Lower lobe of right lung (tissue), 2 donors: Measurements from ENCODE around the gene CREBBP. TPM values are rescaled to one million over a fixed set of nuclear protein-coding genes. Genes with fewer than 3 reads are reported as not detected.

Source experiments
- ATAC-seq, 2 donors: fragments of 200-7000 bp; cut with Tn5 transposase; one replicate each; pipeline ENCODE4 v1.9.1; 2020 to 2022; ENCODE audit warnings: mild to moderate bottlenecking in 2 of 2, moderate library complexity in 2 of 2
- DNase-seq: peaks from one replicate; pipeline ENCODE4 v3.0.0-alpha.2; 2020
- H3K27ac ChIP-seq: fragments of 200-600 bp; one replicate; pipeline ENCODE4 v1.8.0; 2022
- H3K27me3 ChIP-seq: fragments of 200-600 bp; one replicate; pipeline ENCODE4 v1.8.0; 2022; ENCODE audit warnings: low read depth
- H3K36me3 ChIP-seq: fragments of 200-600 bp; one replicate; pipeline ENCODE4 v1.8.0; 2022; ENCODE audit warnings: mild to moderate bottlenecking
- H3K4me1 ChIP-seq: fragments of 200-600 bp; one replicate; pipeline ENCODE4 v1.8.0; 2022
- H3K4me3 ChIP-seq: fragments of 200-600 bp; one replicate; pipeline ENCODE4 v1.8.0; 2022; ENCODE audit warnings: mild to moderate bottlenecking
- H3K9me3 ChIP-seq: fragments of 200-600 bp; one replicate; pipeline ENCODE4 v1.8.0; 2022
- intact Hi-C: fragments of 100-400 bp; cut with DNase I; formaldehyde crosslinking; loops from one replicate; pipeline ENCODE4 v1.11.0; 2022
- total RNA-seq: library from RNA; stranded (reverse); fragmentation: NEBNext Ultra II Directional; extraction: Animal tissue kit (Norgen Biotek cat#: 25700); gene quantifications from one replicate; pipeline ENCODE4 v1.2.1, GENCODE V29; 2021
- TF ChIP-seq, protein P1 (sequence below): fragments of 200-600 bp; IDR thresholded peaks from one replicate; pipeline ENCODE4 v1.8.0; 2022; ENCODE audit warnings: antibody characterized with exemption, mild to moderate bottlenecking
- donor health status: DM: no; HTN: yes; CAD: no; lungs with severe emphysema.

The CREBBP gene
- total RNA-seq, 1 donor from 2014 or later: 78.3 TPM

- TF ChIP-seq, protein P1, sequence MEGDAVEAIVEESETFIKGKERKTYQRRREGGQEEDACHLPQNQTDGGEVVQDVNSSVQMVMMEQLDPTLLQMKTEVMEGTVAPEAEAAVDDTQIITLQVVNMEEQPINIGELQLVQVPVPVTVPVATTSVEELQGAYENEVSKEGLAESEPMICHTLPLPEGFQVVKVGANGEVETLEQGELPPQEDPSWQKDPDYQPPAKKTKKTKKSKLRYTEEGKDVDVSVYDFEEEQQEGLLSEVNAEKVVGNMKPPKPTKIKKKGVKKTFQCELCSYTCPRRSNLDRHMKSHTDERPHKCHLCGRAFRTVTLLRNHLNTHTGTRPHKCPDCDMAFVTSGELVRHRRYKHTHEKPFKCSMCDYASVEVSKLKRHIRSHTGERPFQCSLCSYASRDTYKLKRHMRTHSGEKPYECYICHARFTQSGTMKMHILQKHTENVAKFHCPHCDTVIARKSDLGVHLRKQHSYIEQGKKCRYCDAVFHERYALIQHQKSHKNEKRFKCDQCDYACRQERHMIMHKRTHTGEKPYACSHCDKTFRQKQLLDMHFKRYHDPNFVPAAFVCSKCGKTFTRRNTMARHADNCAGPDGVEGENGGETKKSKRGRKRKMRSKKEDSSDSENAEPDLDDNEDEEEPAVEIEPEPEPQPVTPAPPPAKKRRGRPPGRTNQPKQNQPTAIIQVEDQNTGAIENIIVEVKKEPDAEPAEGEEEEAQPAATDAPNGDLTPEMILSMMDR: no peak
- intact Hi-C loops: no loop called here
- Histone ChIP-seq H3K4me3 (no peak overlapping the region), H3K27me3 (no peaks in the 10 kb centered on the region), H3K36me3 (no peaks in the 10 kb centered on the region), H3K4me1 (peaks cover 46% of the 10 kb centered on the region), H3K9me3 (no peaks in the 10 kb centered on the region), H3K27ac (no peak overlapping the region)
- ATAC-seq (no peak), DNase-seq (no peak)
Observed at GRCh38 chr16:3839402-3840184, 40.9 kb downstream of the CREBBP start.

GRCh38 chr16:3838600-3839401, 41.7 kb downstream of the CREBBP start:
- no peak for ATAC-seq

GRCh38 chr16:3837851-3838586, 42.5 kb downstream of the CREBBP start:
- DNase-seq (no peak), ATAC-seq (no peak)
- H3K36me3 ChIP-seq: no peaks in the 10 kb centered on the region
- peaks cover 41% of the 10 kb centered on the region for H3K4me1 ChIP-seq
- peaks cover 4% of the 10 kb centered on the region for H3K9me3 ChIP-seq
- no peak overlapping the region for H3K4me3 ChIP-seq
- no peak overlapping the region for H3K27ac ChIP-seq
- intact Hi-C loops: no loop called here
- TF ChIP-seq, protein P1: no peak
- H3K27me3 ChIP-seq: no peaks in the 10 kb centered on the region

More at GRCh38 chr16:3838600-3839401, 41.7 kb downstream of the CREBBP start:
- H3K27ac ChIP-seq: no peak overlapping the region
- no peaks in the 10 kb centered on the region for H3K9me3 ChIP-seq
- no peak for DNase-seq
- intact Hi-C loops: no loop called here
- no peak overlapping the region for H3K4me3 ChIP-seq
- TF ChIP-seq, protein P1: no peak
- H3K27me3 ChIP-seq: no peaks in the 10 kb centered on the region
- no peaks in the 10 kb centered on the region for H3K36me3 ChIP-seq
- peaks cover 46% of the 10 kb centered on the region for H3K4me1 ChIP-seq

DNA sequence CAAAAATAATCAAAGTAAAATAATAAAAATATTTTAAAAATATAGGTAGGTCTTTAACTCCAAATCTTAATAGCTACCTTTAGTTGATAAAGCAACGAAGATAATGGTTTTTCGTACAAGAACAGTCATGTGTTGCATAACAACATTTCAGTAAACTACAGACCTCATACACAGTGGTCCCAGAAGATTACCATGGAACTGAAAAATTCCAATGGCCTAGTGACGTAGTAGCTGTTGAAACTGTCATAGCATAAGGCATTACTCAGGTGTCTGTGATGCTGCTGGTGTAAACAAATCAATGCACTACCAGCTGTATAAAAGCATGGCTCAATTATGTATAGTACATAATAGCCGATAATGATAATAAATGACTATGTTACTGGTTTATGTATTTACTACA, 43.9 kb downstream of the CREBBP start:
- peaks cover 27% of the 10 kb centered on the region for H3K4me1 ChIP-seq
- no peaks in the 10 kb centered on the region for H3K27me3 ChIP-seq
- ATAC-seq (no peak), DNase-seq (no peak)
- no peaks in the 10 kb centered on the region for H3K36me3 ChIP-seq
- TF ChIP-seq, protein P1: no peak
- H3K9me3 ChIP-seq: peaks cover 14% of the 10 kb centered on the region
- H3K27ac ChIP-seq: no peak overlapping the region
- H3K4me3 ChIP-seq: no peak overlapping the region
- intact Hi-C loops: no loop called here

- peaks cover 14% of the 10 kb centered on the region for H3K9me3 ChIP-seq
- no peaks in the 10 kb centered on the region for H3K27me3 ChIP-seq
- TF ChIP-seq, protein P1: no peak
- no peaks in the 10 kb centered on the region for H3K36me3 ChIP-seq
- no peak for ATAC-seq
- no peak overlapping the region for H3K4me3 ChIP-seq
- peaks cover 14% of the 10 kb centered on the region for H3K4me1 ChIP-seq
- DNase-seq: no peak
- H3K27ac ChIP-seq: no peak overlapping the region
- intact Hi-C loops: no loop called here
Observed at GRCh38 chr16:3835089-3835602, 45.4 kb downstream of the CREBBP start.
